ENCODE results near the gene ADSL. TPM values are rescaled to one million over a fixed set of nuclear protein-coding genes. Genes with fewer than 3 reads are reported as not detected.

ADSL gene
- total and polyA plus RNA-seq, 2 of the 8 experiments (the other 6 are each of a cell fraction or from before 2014, with no cell fraction given), result 197 to 218 TPM

- H4K91ac ChIP-seq (replicated peaks; ENCODE audit: insufficient read length, low read length), result no peak overlapping the region
- no peak overlapping the region for H3K4me2 ChIP-seq (ENCODE audit: insufficient read depth in 1 of 2, low read depth in 2 of 2, low read length in 2 of 2)
- H3K27ac ChIP-seq (ENCODE audit: low read depth, low read length), result no peak overlapping the region
- no peak overlapping the region for H4K5ac ChIP-seq (ENCODE audit: insufficient read length, low read depth, low read length)
- no peak overlapping the region for H2AK5ac ChIP-seq (ENCODE audit: low read depth, low read length)
- H3K79me1 ChIP-seq (ENCODE audit: low read depth, low read length), result no peaks in the 10 kb centered on the region
- no peak overlapping the region for H3K23ac ChIP-seq (ENCODE audit: insufficient read length)
- peaks cover 28 to 74% (median 58%) of the 10 kb centered on the region in 4 experiments for H3K36me3 ChIP-seq (ENCODE audit: control insufficient read depth in 2 of 4, insufficient read depth in 4 of 4, low read length in 3 of 4)
- no peaks in the 10 kb centered on the region for H3K23me2 ChIP-seq (ENCODE audit: low read depth, low read length)
- H3K14ac ChIP-seq (ENCODE audit: insufficient read length), result no peak overlapping the region
- H2BK5ac ChIP-seq (ENCODE audit: low read depth, low read length), result no peak overlapping the region
- no peak overlapping the region for H2AFZ ChIP-seq (ENCODE audit: low read length)
- no peak overlapping the region for H2BK12ac ChIP-seq (ENCODE audit: low read depth, low read length)
- CTCF ChIA-PET (ENCODE audit: partially characterized antibody), result interaction anchor here (2.0 kb wide), 1 partner anchor 39 kb away, joined by 5 read pairs; no protein-coding TSS in a partner anchor
- POLR2A ChIA-PET (ENCODE audit: partially characterized antibody), result interaction anchor here (0.6 kb wide), 1 partner anchor 8 kb away, joined by 3 read pairs; no protein-coding TSS in a partner anchor
- no peaks in the 10 kb centered on the region for H3K27me3 ChIP-seq (replicated peaks in 1 of 4; ENCODE audit: control insufficient read depth in 3 of 4, extremely low read depth in 1 of 4, insufficient read depth in 3 of 4, low read length in 3 of 4)
- no peak for FAIRE-seq
- H3K79me2 ChIP-seq (ENCODE audit: control insufficient read depth in 1 of 2, insufficient read depth in 2 of 2, low read length in 2 of 2), result no peaks in the 10 kb centered on the region
- no peak overlapping the region for H3K18ac ChIP-seq (ENCODE audit: extremely low read depth, low read length)
- H3K4ac ChIP-seq (replicated peaks; ENCODE audit: insufficient read length, low read depth, low read length), result no peak overlapping the region
- H3K56ac ChIP-seq (replicated peaks; ENCODE audit: insufficient read length, low read depth, low read length), result no peak overlapping the region
- peaks cover 0 to 3% of the 10 kb centered on the region in 2 experiments for H4K20me1 ChIP-seq (replicated peaks in 1 of 2; ENCODE audit: control insufficient read depth in 1 of 2, insufficient read depth in 2 of 2, low read length in 2 of 2)
- no peak for DNase-seq (ENCODE audit: low read depth in 1 of 2, low spot score in 2 of 2)
- no peak overlapping the region for H3K4me3 ChIP-seq (ENCODE audit: extremely low read depth in 1 of 4, insufficient read depth in 2 of 4, low read depth in 3 of 4, low read length in 4 of 4)
- no peak overlapping the region for H3K9ac ChIP-seq (replicated peaks in 1 of 4; ENCODE audit: extremely low read depth in 1 of 4, low read depth in 3 of 4, low read length in 3 of 4)
- no peak overlapping the region for H4K8ac ChIP-seq (ENCODE audit: extremely low read depth, insufficient read depth, low read length)
- H2BK15ac ChIP-seq (ENCODE audit: low read length), result no peak overlapping the region
- no peak overlapping the region for H2BK20ac ChIP-seq (ENCODE audit: low read length)
- no peaks in the 10 kb centered on the region for H3K9me3 ChIP-seq (ENCODE audit: insufficient read depth in 2 of 2, low read depth in 1 of 2, low read length in 1 of 2)
- no peaks in the 10 kb centered on the region for H3K4me1 ChIP-seq (replicated peaks in 1 of 4; ENCODE audit: control insufficient read depth in 3 of 4, insufficient read depth in 4 of 4, low read length in 3 of 4)
- TF ChIP-seq SRF (IDR thresholded peaks at IDR 0.05; ENCODE audit: low read depth, low read length) (no peak), TCF12 (IDR thresholded peaks at IDR 0.05; ENCODE audit: low read depth, low read length) (no peak), KDM4A (IDR thresholded peaks at IDR 0.05; ENCODE audit: low read depth, low read length, severe bottlenecking) (no peak), SUZ12 (IDR thresholded peaks at IDR 0.05; ENCODE audit: low read length) (no peak), RAD21 (IDR thresholded peaks at IDR 0.05 in 1 of 2, conservative IDR thresholded peaks at IDR 0.05 in 1 of 2; ENCODE audit: low read depth in 2 of 2, low read length in 2 of 2) (no peak), ZNF274 (IDR thresholded peaks at IDR 0.05; ENCODE audit: borderline replicate concordance, extremely low read depth, low read length) (no peak), POLR2A (IDR thresholded peaks at IDR 0.05; ENCODE audit: control extremely low read depth in 1 of 2, low read depth in 2 of 2, low read length in 2 of 2) (no peak), TAF1 (IDR thresholded peaks at IDR 0.05; ENCODE audit: low read depth, low read length) (no peak), SP4 (IDR thresholded peaks at IDR 0.05; ENCODE audit: low read length) (no peak), CHD2 (IDR thresholded peaks at IDR 0.05; ENCODE audit: low read length) (no peak), JUND (IDR thresholded peaks at IDR 0.05; ENCODE audit: low read length) (no peak), NANOG (IDR thresholded peaks at IDR 0.05; ENCODE audit: insufficient read depth, low read depth, low read length, poor library complexity, severe bottlenecking) (no peak)
- H2BK120ac ChIP-seq (replicated peaks; ENCODE audit: low read depth, low read length), result no peak overlapping the region
Observed at GRCh38 chr22:40309631-40310030, 36.7 kb upstream of the ADSL start.

All from H1 (cell line).